H9 (cell line): ENCODE data around the gene NDUFV1. TPM values are rescaled to one million over a fixed set of nuclear protein-coding genes. Genes with fewer than 3 reads are reported as not detected.

ENCODE experiments used
- DNase-seq: peaks from one replicate; pipeline ENCODE4 v3.0.0-alpha.2; 2017
- H2AFZ ChIP-seq: one replicate; pipeline ENCODE4 v1.6.1; 2013; ENCODE audit warnings: mild to moderate bottlenecking, low read length, control low read depth, moderate library complexity
- H2AK5ac ChIP-seq: 2 replicates; pipeline ENCODE4 v1.6.1; 2013; ENCODE audit warnings: low read length, control low read depth, mixed read lengths; ENCODE audit not compliant: insufficient read length
- H2BK120ac ChIP-seq: one replicate; pipeline ENCODE4 v1.6.1; 2013; ENCODE audit warnings: low read depth, mild to moderate bottlenecking, low read length, control low read depth, inconsistent platforms; ENCODE audit not compliant: poor library complexity, severe bottlenecking
- H2BK12ac ChIP-seq: 2 replicates; pipeline ENCODE4 v1.6.1; 2013; ENCODE audit warnings: low read length, control low read depth, mixed read lengths, low read depth; ENCODE audit not compliant: insufficient read length
- H2BK15ac ChIP-seq: 2 replicates; pipeline ENCODE4 v1.6.1; 2013; ENCODE audit warnings: low read depth, low read length, control low read depth
- H2BK20ac ChIP-seq: one replicate; pipeline ENCODE4 v1.6.1; 2013; ENCODE audit warnings: low read depth, mild to moderate bottlenecking, low read length, control low read depth, inconsistent platforms; ENCODE audit not compliant: poor library complexity, severe bottlenecking
- H2BK5ac ChIP-seq: 2 replicates; pipeline ENCODE4 v1.6.1; 2013; ENCODE audit warnings: low read length, control low read depth, mixed read lengths; ENCODE audit not compliant: insufficient read length
- H3K14ac ChIP-seq: 2 replicates; pipeline ENCODE4 v1.6.1; 2013; ENCODE audit warnings: low read length, control low read depth; ENCODE audit not compliant: insufficient read depth
- H3K18ac ChIP-seq: 2 replicates; pipeline ENCODE4 v1.6.1; 2013; ENCODE audit warnings: low read depth, mild to moderate bottlenecking, mixed read lengths, low read length, control low read depth; ENCODE audit not compliant: insufficient read length
- H3K23ac ChIP-seq: 2 replicates; pipeline ENCODE4 v1.6.1; 2013; ENCODE audit warnings: low read length, control low read depth, mixed read lengths, low read depth; ENCODE audit not compliant: insufficient read length
- H3K23me2 ChIP-seq: 2 replicates; pipeline ENCODE4 v1.6.1; 2013; ENCODE audit warnings: low read depth, mild to moderate bottlenecking, mixed read lengths, low read length, control low read depth; ENCODE audit not compliant: insufficient read length, poor library complexity, severe bottlenecking
- H3K27ac ChIP-seq: 2 replicates; pipeline ENCODE4 v1.5.1; 2013; ENCODE audit warnings: low read length, control low read depth, mixed read lengths, low read depth; ENCODE audit not compliant: insufficient read length
- H3K27me3 ChIP-seq: 2 replicates; pipeline ENCODE4 v1.6.1; 2013; ENCODE audit warnings: low read length, control low read depth, inconsistent platforms; ENCODE audit not compliant: insufficient read depth
- H3K4ac ChIP-seq: 2 replicates; pipeline ENCODE4 v1.6.1; 2013; ENCODE audit warnings: low read depth, mild to moderate bottlenecking, control low read depth, inconsistent platforms, low read length, moderate library complexity
- H3K4me1 ChIP-seq: 2 replicates; pipeline ENCODE4 v1.6.1; 2013; ENCODE audit warnings: low read length, control low read depth, inconsistent platforms; ENCODE audit not compliant: insufficient read depth
- H3K4me2 ChIP-seq: 2 replicates; pipeline ENCODE4 v1.6.1; 2013; ENCODE audit warnings: low read length, control low read depth, mixed read lengths; ENCODE audit not compliant: insufficient read length, insufficient read depth
- H3K56ac ChIP-seq: 2 replicates; pipeline ENCODE4 v1.6.1; 2013; ENCODE audit warnings: low read depth, mild to moderate bottlenecking, mixed read lengths, low read length, control low read depth; ENCODE audit not compliant: insufficient read length
- H3K79me1 ChIP-seq: 2 replicates; pipeline ENCODE4 v1.6.1; 2013; ENCODE audit warnings: low read depth, mild to moderate bottlenecking, moderate library complexity, low read length, control low read depth, inconsistent platforms; ENCODE audit not compliant: insufficient read depth, poor library complexity, severe bottlenecking
- H3K79me2 ChIP-seq: 2 replicates; pipeline ENCODE4 v1.6.1; 2013; ENCODE audit warnings: low read length, control low read depth, inconsistent platforms; ENCODE audit not compliant: insufficient read depth
- H3K9ac ChIP-seq: 2 replicates; pipeline ENCODE4 v1.6.1; 2013; ENCODE audit warnings: low read length, control low read depth, mixed read lengths; ENCODE audit not compliant: insufficient read length; ENCODE audit errors: extremely low read depth
- H3K9me3 ChIP-seq: one replicate; pipeline ENCODE4 v1.6.1; 2013; ENCODE audit warnings: low read depth, low read length, inconsistent platforms; ENCODE audit not compliant: control insufficient read depth
- H3T11ph ChIP-seq: one replicate; pipeline ENCODE4 v1.6.1; 2013; ENCODE audit warnings: mild to moderate bottlenecking, low read length, control low read depth, inconsistent platforms
- H4K20me1 ChIP-seq: one replicate; pipeline ENCODE4 v1.6.1; 2013; ENCODE audit not compliant: control insufficient read depth, insufficient read length, insufficient read depth
- H4K5ac ChIP-seq: 2 replicates; pipeline ENCODE4 v1.6.1; 2013; ENCODE audit warnings: low read depth, mild to moderate bottlenecking, mixed read lengths, low read length, control low read depth; ENCODE audit not compliant: insufficient read length
- H4K8ac ChIP-seq: replicated peaks from 2 replicates; pipeline ENCODE4 v1.6.1; 2013; ENCODE audit warnings: low read length, control low read depth, mixed read lengths, low read depth; ENCODE audit not compliant: insufficient read length
- H4K91ac ChIP-seq: 2 replicates; pipeline ENCODE4 v1.6.1; 2013; ENCODE audit warnings: low read depth, mild to moderate bottlenecking, moderate library complexity, mixed read lengths, low read length, control low read depth; ENCODE audit not compliant: insufficient read length
- H3K27ac Mint-ChIP-seq, 3 experiments: 2 replicates in 2 of 3; 3 replicates in 1 of 3; pipeline ENCODE4 v1.8.0; 2020 to 2021; ENCODE audit warnings: mixed read lengths in 3 of 3, mild to moderate bottlenecking in 1 of 3, moderate library complexity in 1 of 3
- H3K27me3 Mint-ChIP-seq: 2 replicates; pipeline ENCODE4 v1.8.0; 2021; ENCODE audit warnings: low read depth, mild to moderate bottlenecking, moderate library complexity, mixed read lengths
- H3K36me3 Mint-ChIP-seq, 3 experiments: 2 replicates in 2 of 3; 3 replicates in 1 of 3; pipeline ENCODE4 v1.8.0; 2020 to 2021; ENCODE audit warnings: low read depth in 3 of 3, mixed read lengths in 3 of 3; ENCODE audit not compliant: insufficient read depth in 1 of 3
- H3K4me1 Mint-ChIP-seq, 2 experiments: 2 replicates each; pipeline ENCODE4 v1.8.0; 2020; ENCODE audit warnings: mixed read lengths in 2 of 2
- H3K4me3 Mint-ChIP-seq, 2 experiments: 2 replicates in 1 of 2; 3 replicates in 1 of 2; pipeline ENCODE4 v1.8.0; 2020 to 2021; ENCODE audit warnings: mild to moderate bottlenecking in 2 of 2, mixed read lengths in 2 of 2, moderate library complexity in 1 of 2
- H3K9me3 Mint-ChIP-seq, 2 experiments: 2 replicates in 1 of 2; 3 replicates in 1 of 2; pipeline ENCODE4 v1.8.0; 2020; ENCODE audit warnings: mild to moderate bottlenecking in 2 of 2, mixed read lengths in 2 of 2, moderate library complexity in 1 of 2
- CTCF ChIP-seq: fragments of 200-600 bp; sonication (generic); conservative IDR thresholded peaks from 3 replicates; pipeline ENCODE4 v1.8.0; 2021; ENCODE audit warnings: antibody characterized with exemption, mild to moderate bottlenecking
- WGBS: extraction: QIAGEN DNeasy Blood & Tissue Kit; methylation state at CpG from one replicate; pipeline ENCODE4 v1.1.7; 2013; ENCODE audit warnings: missing lambda C conversion rate, low lambda C conversion rate, mixed read lengths; ENCODE audit not compliant: insufficient read length; ENCODE audit errors: extremely low coverage; 5-methylcytosine and 5-hydroxymethylcytosine counted together
- total RNA-seq: library from RNA; stranded (reverse); gene quantifications from 2 replicates; pipeline ENCODE4 v1.2.1, GENCODE V29; 2021

Gene NDUFV1
- total RNA-seq, 1 experiment from 2014 or later: 154 TPM

GRCh38 chr11:67584881-67585873, 21.6 kb upstream of the NDUFV1 start:
- Histone ChIP-seq H3K79me1 (no peaks in the 10 kb centered on the region), H2BK5ac (no peak overlapping the region), H3K9me3 (no peaks in the 10 kb centered on the region), H4K20me1 (no peaks in the 10 kb centered on the region), H3K9ac (no peak overlapping the region), H3K14ac (no peak overlapping the region), H3K79me2 (peaks cover 5% of the 10 kb centered on the region; the same call in 1 of the 2 replicates), H2BK120ac (no peak overlapping the region), H2AK5ac (no peak overlapping the region), H3K27me3 (no peaks in the 10 kb centered on the region), H3K4me2 (peak overlapping the region; percentile 11), H2BK20ac (no peak overlapping the region), H4K91ac (no peak overlapping the region), H2BK12ac (no peak overlapping the region), H2BK15ac (no peak overlapping the region), H4K5ac (no peak overlapping the region), H3K4ac (no peak overlapping the region), H3K18ac (no peak overlapping the region), H3T11ph (no peak overlapping the region), H3K23me2 (peaks cover 8% of the 10 kb centered on the region), H3K23ac (no peak overlapping the region), H3K56ac (no peak overlapping the region), H2AFZ (no peak overlapping the region), H3K4me1 (no peaks in the 10 kb centered on the region; the same call in 1 of the 2 replicates), H3K27ac (no peak overlapping the region), H4K8ac (no peak overlapping the region)
- Mint-ChIP-seq H3K4me1 (peaks cover 45 to 51% of the 10 kb centered on the region in 2 experiments), H3K9me3 (peaks cover 0 to 5% of the 10 kb centered on the region in 2 experiments; a peak in 2 of 5 replicates), H3K4me3 (peak overlapping the region; percentile 84 to 90), H3K27me3 (peaks cover 2% of the 10 kb centered on the region; the same call in 1 of the 2 replicates), H3K27ac (peak overlapping the region in 1 of 3 experiments; percentile 95; a peak in 4 of 7 replicates), H3K36me3 (peaks cover 29 to 43% (median 42%) of the 10 kb centered on the region in 3 experiments)
- TF ChIP-seq CTCF: no peak
- no peak for DNase-seq
- no CpG with 5 or more reads among the region's 21 CpGs for WGBS
